NCI-H510A (cell line): ENCODE measurements around the gene LAMB3.
"Not testable (repeated sequence)": the region's sequence is repeated elsewhere in the genome, so short reads cannot be mapped to it uniquely, and the experiment has no call there.

ENCODE experiments used
- DNase-seq: peaks from one replicate; lab custom pipeline; 2025; lab: John Stamatoyannopoulos, UW

Gene LAMB3

DNA sequence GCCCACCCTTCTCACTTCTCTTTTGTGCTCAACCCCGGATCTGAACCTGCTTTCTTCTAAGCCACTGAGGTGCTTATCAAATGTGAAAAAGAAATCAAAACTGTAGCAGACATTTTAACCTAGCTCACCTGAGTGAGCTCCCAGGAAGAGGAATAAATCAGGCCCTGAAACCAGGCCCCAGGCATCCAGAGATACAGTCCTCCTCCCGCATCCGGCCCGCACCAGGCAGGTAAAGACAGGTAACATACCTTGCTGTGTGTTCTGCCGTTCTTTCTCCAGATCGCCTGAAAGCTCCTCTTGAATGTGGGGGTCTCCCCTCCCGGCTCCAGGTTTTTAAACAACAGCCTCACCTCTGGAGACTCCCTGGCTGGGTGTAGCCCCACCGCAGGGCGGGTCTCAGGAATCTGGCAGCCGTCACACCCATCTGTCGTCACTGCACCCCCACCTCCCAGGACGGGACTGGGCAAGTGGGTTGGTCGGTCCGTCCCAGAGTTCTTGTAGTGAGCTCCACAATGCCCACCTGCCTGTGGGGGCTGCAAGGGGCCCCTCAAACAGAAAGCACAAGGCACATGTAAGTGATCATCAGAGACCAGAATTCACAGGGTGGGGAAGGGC, at the start of gene LAMB3:
Gene LAMB3, minus strand, starts transcription at position 305 of the 615 bp plus-strand sequence. CDS start 1,481 bp downstream, outside the sequence.
- no peak for DNase-seq

DNA sequence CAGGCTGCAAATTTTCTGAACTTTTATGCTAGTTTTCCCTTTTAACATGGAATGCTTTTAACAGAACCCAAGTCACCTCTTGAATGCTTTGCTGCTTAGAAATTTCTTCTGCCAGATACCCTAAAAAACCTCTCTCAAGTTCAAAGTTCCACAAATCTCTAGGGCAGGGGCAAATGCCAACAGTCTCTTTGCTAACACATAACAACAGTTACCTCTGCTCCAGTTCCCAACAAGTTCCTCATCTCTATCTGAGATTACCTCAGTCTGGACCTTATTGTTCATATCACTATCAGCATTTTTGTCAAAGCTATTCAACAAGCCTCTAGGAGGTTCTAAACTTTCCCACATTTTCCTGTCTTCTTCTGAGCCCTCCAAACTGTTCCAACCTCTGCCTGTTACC, 48.5 kb upstream of the LAMB3 start:
- not testable (repeated sequence) for DNase-seq

DNA sequence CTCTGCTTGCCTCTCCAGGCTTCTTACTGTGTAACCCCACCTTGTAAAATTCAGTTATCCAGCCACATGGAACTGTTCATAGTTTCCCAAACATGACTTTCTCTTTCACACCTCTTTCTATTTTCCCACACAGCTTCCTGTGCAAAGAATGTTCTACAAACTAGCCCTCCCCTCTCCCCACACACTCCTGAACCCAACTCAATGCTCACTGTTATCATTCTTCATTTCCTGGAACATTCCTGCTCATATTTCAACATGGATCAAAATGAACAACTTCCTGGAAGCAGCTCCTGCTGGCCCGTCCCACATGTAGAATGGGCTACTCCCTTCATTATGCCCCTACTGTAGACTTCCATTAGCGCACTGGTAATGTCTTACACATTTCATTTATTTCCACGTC, 44.9 kb upstream of the LAMB3 start:
- DNase-seq = no peak

DNA sequence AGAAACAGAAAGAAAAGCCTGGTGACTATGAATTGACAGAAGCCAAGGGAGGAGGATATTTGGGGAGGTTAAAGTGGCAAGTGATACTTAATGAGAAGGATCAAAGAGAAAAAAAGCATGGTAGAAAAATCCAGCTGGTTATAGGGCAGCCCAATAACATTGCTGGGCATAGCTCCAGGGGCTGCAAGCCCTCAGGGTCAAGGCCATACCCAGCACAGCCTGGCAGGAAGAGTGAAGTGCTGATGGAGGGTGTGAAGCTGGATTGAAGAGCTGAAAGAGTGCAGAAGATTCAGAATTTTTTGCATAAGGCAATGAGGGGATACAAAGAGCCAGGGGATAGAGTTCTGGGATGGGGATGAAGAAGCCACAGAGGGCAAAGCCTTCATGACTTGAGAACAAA, 44.4 kb upstream of the LAMB3 start:
- DNase-seq = no peak

DNA sequence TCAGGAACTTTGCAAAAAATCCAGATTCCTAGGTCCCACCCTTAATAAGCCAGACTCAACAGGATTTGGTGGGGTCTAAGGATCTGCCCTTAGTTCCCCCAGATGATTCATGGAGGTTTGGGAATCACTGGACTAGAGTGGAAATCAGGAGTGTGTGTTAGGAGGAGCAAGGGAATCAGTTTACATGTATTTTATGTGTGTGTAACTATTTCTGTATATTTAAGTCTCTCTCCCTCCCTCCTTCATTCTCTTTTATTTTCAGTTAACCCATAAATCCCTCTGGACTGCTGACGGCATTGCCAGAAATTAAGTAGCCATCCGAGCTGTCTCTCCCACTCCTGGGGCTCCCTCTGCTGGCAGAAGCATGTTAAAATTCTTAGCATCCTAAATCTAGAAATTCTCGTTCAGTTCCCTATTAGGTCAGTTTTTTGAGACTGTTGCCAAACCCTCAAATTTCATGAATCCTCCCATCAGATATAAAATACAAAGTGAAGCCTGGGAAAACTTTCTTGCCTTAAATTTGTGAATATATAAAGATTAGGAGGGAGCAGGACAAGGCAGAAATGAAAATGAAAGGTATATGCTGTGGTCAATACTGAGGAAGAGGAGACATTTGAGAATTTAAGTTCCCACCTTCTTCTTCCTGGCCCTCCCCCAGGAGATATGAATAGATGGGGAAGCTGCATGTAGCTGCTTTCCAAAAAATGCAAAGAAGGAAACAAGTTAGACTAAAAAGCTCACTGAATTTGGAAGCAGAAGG, 40.7 kb upstream of the LAMB3 start:
- peak; percentile 3 for DNase-seq

DNA sequence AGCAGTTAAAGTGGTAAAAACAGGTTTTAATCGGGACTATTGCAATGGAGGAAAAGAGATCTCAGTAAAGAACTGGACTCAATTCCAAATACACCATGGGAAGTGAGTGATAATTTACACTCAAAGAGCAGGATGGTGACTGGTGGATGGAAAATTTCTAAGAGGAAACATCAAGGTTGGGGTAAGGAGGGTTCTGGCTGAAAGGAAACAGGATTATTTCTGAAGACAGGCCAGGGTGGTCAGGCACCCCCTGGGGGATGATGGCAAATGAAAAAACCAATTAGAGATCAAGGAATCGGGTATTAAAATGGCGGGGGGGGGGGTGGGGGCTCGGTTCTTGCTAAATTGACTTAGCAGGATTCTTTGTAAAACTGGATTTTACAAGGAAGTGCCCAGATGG, 40.1 kb upstream of the LAMB3 start:
- DNase-seq = no peak

DNA sequence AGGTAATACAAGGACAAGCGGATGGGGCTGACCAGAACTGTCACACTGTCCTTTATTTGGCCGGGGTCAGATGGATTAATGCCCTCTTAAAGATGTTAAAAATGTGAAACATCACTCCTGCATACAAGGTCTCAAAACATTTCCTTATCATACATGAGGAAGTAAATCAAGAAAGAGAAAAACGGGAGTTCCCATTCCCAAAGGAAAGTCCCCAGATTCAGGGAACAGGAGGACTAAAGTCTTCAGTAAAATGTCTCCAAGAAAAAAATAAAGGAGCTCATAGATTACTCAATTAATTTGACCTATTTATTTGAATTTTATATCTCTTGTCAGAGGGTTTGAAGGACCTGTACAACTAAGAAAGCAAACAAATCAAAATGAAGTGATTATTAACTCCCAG, 39.0 kb upstream of the LAMB3 start:
- DNase-seq = no peak

DNA sequence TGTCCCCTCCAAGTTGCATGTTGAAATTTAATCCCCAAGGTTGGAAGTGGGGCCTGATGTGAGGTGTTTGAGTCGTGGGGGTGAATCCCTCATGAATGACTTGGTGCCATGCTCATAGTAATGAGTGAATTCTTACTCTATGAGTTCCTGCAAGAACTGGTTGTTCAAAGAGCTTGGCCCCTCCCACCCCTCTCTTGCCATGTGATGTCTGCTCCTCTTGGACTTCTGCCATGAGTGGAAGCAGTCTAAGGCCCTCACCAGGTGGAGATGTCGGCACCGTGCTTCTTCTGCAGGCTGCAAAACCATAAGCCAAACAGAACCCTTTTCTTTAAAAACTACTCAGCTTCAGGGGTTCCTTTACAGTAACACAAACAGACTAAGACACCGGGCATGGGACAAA, 37.3 kb upstream of the LAMB3 start:
- DNase-seq = peak; percentile 5

DNA sequence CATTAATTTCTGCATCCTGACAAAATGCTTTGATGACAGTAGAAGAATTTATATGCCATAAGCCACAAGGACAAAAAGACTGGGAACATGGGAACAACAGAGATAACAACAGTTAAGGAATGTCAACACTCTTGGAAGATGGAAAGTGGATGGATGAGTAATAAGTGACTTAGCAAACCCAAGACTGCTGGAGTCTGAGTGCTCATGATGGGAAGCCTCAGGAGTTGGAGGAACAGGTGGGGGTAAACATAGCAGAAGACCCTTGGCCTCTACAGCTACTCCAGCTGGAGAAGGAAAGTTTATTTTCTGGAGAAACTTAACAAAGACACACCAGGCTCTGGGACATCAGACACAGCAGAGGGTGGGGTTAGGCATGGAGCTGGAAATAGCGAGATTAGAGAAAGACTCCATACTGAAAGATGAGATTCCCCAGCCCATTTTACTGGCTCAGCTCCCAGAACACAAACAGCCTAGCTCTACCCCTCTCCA, 36.6 kb upstream of the LAMB3 start:
- DNase-seq = no peak

DNA sequence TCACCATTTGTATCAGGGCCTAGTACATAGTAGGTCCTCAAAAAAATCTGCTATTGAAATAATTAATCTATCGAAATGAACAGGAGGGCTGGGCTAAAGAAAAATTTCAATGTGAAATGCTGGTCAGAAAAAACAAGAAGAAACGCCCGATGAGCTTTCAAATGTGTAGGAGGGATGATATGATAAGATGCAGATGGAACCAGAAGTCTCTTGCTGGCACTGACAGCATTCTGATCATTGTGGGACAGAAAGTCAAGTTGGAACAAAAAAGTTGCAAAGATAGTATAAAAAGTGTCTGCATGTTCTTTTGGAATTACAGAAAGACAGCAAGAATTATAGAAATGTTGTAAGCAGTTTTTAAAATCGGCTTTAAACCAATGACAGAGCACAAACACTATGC, 34.1 kb upstream of the LAMB3 start:
- no peak for DNase-seq

DNA sequence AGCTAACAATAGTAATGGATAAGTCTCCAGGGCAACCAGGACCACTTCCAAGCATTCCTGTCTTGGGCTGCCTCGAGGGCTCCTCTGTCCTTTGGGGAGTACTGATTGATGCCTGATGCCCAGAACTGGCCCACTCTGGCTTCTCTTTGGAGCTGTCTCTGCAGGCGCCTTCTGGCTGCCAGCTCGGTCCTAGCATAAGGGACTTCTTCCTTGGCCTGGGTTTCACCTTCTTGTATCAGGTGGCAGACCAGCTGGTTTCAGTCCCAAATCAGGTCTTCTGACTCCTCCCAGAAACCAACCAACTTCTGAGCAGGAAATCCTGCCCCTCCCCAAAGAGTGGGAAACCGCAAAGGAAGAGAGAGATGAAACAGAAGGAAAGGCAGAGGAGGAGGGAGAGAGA, 33.6 kb upstream of the LAMB3 start:
- no peak for DNase-seq

DNA sequence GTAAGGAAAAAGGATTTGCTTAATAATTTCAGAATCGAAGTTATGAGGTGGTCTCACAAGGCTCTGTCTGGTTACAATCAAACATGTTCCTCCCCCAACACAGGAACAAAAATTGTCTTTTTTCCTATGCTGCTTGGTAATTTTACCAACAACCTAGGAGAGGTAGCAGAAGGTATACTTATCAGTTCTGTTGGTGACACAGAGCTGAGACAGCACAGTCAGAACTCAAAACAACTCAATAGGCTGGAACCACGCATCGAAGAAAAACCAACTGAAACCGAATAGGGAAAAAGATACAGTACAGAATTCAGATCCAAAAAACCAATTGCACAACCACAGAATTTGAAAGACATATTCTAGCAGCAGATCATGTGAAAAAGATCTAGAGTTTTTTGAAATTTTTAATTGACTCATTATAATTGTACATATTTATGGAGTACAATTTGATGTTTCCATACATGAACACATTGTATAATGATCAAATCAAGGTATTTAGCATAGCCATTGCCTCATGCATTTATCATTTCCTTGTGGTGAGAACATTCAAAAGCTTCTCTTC, 26.8 kb upstream of the LAMB3 start:
- DNase-seq = no peak

DNA sequence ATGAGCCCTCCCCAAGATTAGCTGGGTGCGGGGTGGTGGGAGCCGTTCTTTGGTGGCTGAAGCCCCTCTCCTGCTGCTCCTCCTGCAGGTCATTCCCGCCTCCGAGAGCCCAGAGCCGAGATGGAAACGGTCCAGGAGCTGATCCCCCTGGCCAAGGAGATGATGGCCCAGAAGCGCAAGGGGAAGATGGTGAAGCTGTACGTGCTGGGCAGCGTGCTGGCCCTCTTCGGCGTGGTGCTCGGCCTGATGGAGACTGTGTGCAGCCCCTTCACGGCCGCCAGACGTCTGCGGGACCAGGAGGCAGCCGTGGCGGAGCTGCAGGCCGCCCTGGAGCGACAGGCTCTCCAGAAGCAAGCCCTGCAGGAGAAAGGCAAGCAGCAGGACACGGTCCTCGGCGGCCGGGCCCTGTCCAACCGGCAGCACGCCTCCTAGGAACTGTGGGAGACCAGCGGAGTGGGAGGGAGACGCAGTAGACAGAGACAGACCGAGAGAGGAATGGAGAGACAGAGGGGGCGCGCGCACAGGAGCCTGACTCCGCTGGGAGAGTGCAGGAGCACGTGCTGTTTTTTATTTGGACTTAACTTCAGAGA, 23.4 kb upstream of the LAMB3 start:
- peak; percentile 24 for DNase-seq

DNA sequence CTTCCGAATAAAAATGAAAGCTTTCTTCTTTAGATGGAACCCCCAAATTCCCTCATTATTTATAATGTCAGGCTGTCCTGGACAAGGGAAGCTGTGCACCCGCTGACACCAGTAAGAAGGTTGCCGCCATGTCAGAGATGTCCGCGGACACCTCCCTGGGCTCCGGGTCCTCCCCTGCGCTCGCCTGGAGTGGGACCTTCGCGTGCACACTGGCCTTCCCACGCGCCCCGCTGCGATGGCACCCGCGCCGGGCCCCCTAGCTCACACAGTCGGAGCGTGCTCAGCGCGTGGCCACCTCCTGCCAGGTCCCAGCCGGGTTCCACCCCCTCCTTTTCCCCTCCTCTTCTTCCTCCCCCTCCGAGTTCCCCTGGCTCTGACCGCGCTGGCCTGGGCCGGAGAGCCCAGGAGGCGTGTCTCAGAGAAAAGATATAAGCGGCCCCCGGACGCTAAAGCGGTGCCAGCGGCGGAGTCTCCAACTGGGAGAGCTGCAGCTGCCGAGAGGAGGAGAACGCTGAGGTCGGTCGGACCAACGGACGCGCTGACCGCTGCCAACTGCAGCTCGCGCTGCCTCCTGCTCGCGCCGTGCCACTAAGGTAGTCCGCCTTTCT, 22.8 kb upstream of the LAMB3 start, which contains the start of gene G0S2:
Gene G0S2, plus strand, starts transcription at position 456 of the 608 bp plus-strand sequence. CDS start 273 bp downstream, outside the sequence.
- DNase-seq = peak; percentile 53

DNA sequence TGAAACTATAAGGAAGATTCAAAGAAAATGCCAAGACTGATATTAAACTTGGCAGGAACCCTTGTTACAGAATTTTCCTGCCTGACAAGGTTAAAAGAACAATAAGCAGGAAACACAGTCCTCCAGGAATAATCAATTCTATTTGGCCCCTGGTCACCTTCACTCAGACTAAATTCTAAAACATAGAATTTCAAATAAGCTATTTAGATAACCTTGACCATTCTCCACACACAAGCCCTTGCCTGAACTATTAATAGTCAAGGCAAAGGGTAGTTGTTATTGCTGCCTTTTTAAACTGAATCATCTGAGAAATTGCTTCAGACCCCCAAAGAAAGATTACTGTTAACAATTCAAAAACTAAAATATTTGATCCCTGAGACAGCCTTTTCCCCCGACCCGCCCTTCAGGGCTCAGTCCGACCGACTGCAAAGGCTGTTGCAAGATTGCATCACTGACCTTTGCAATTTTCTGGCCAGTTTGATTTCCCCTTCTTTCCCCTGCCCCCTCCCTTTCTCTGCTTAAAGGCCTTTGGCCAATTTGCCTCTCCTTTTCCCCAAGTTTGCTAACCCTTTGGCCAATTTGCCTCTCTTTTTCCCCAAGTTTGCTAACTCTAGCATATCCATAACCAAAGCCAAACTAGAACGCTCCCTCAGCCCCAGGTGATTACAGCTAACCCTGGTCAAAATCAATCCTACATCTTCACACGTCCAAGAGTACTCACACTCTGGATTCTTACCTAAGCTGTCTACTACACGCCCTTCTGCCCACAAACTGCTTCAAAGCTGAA, 21.6 kb upstream of the LAMB3 start:
- no peak for DNase-seq

DNA sequence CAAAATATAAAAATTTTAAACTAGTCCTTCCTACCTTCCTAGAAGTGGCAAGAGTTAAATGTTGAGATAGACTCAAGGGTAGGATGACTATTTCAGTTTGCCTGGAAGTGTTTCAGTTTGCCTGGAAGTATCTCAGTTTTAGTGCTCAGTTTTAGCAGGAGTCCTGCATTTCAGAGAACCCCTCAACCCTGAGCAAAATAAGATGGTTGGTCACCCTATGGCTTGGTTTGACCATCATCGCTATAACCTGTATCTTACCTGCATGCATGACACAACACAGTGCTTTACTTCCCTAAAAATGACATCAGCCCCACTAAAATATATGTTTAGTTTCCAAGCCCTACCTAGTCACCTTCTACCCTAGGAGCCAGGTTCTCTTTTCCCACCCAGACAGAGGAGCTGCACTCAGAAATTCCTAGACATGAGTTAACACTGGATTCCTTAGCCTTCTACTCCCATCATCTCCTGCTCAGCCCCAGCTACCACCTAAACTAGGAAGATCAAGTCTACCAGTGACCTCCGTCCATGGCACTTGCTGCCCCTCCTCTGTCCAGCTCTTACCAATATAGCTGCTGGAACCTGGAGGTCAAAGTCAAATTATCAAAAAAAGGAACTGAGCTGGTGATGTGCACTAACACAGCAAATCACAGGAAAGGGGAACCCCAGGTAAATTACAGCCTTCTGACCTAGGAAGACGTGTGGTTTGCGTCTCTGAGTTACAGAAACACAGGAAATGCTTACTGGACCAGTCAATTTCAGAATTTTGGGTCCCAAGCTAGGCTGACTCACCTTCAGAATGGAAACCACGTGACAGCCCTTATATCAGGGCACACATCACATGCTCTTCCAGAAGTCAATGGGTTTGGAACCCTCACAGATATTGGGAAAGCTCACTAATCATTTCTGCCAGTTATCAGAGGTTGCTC, 20.7 kb upstream of the LAMB3 start:
- no peak for DNase-seq

DNA sequence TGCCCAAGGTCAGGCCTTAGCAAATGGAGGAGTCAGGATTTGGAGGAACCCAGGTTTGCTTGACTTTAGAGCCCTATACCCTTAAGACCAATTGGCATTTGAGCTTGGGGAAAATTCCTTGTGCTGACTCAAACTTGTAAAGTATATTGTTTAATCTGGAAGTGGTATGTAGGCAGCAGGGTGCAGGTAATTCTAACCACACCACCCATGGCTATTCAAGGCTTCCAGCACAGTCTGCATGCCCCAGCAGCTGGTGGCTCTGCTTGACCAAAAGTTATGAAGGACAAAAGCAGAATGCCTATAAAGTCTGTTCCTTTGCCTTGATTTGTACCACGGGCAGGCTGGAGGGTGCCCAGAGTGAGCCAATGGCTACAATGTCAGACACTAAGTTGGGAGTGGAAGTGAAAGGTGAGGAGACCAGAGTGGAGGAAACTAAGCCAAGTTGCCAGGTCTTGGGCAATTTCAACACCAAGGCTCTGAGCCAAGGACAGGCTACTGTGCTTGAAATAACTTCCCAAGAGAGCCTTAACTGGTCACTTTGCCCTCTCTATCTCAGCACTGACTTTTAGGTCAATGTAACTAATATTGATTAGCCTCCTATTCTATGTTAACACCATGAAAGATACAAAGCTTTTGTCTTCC, 18.3 kb upstream of the LAMB3 start:
- no peak for DNase-seq

DNA sequence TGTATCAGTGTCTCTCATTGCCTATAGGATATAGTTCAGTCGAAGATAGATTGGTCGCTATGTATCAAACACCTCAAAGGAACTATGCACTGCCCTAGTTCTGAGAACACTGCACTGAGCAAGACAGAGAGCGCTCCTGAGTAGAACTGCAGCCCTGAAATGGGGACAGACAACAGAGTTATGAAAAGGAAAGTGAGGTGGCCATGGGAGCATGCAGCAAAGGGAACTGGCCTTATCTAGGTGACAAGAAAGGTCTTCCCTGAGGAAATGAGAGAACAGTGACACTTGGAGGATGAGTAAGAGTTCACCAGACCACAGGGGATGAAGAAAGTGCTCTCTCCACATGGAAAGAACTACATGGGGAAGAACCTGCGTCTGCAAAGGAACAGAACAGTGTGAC, 15.5 kb upstream of the LAMB3 start:
- no peak for DNase-seq

DNA sequence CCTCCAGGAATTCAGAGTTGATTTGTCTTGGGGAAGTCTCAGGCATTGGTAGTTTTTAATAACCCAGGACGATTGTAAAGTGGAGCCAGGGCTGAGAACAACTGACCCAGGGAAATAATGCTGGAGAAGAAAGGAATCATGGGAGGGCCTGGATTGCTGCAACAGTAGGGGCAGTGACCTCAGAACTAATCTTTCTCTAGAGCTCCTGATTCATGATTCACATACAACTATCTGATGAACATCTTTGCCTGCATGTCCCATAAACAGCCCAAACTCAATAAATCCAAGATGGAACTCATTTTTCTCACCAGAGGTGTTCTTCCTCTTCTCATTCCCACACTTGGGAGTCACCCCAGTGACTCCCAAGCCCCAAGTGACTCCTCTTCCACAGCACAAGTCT, 14.9 kb upstream of the LAMB3 start:
- DNase-seq = no peak

DNA sequence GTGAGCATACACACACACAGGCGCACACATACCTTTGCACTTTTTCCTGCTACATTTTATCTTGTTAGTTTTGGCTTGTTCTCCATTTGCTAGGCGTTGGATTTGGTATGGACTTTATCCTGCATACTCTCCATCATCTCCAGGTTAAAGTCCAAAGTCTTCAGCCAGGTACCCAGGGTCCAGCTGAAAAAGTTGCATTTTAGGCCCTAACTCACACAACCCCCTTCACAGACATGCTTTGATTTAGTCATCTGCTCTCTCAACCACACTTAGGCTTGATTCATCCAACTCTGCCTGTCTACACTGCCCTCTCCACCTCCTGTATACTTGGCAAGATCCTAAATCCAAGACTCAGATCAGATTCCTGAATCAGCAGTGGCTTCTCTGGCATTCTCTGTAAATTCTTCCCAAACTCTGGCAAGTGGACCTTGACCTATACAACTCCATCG, 10.7 kb upstream of the LAMB3 start:
- DNase-seq = no peak
